Measurements from ENCODE around the gene BCL2L11. TPM values are rescaled to one million over a fixed set of nuclear protein-coding genes. Genes with fewer than 3 reads are reported as not detected.

Gene BCL2L11
- total and polyA plus RNA-seq, 2 experiments from 2014 or later, result 12.3 to 25.3 TPM

DNA sequence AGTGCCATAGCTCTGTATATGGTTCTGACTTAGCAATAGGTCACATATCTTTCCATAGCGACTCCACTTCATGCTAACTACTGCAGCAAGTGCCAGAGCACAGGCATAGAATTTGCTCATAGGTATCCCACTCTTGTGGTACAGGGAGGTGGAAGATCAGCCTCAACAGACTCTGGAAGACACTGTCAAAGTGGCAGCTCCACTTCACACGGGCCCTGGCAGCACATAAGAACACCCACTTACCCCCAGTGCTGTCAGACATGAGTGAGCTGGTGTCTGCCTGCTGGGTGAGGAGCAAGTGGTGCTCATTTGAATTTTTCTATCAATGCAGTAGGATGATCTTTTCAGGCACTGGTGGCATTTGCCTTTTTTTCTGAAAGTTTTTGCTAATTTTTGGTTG, 48.6 kb downstream of the BCL2L11 start:
- H3K4me1 ChIP-seq (ENCODE audit: insufficient read depth), result no peaks in the 10 kb centered on the region
- WGBS (ENCODE audit: low lambda C conversion rate, missing lambda C conversion rate), result 73% methylated on average over 2 of the region's 2 CpGs
- H3K27ac ChIP-seq, result no peak overlapping the region
- TF ChIP-seq CTCF (IDR thresholded peaks at IDR 0.05; ENCODE audit: poor library complexity), result no peak
- TF ChIP-seq EZH2 (IDR thresholded peaks at IDR 0.05; ENCODE audit: borderline replicate concordance), result no peak
- no peak for TF ChIP-seq EZH2phosphoT487 (IDR thresholded peaks at IDR 0.05; ENCODE audit: low read depth, severe bottlenecking, unreplicated experiment)
- no peak overlapping the region for H2AFZ ChIP-seq
- H3K9me3 ChIP-seq (ENCODE audit: low read depth), result no peaks in the 10 kb centered on the region
- H3K27me3 ChIP-seq, result no peaks in the 10 kb centered on the region
- H3K79me2 ChIP-seq, result peaks cover under 1% of the 10 kb centered on the region
- no peaks in the 10 kb centered on the region for H3K9me2 ChIP-seq (replicated peaks; ENCODE audit: insufficient read depth)
- no peak overlapping the region for H3K4me3 ChIP-seq
- no peaks in the 10 kb centered on the region for H4K20me1 ChIP-seq (ENCODE audit: insufficient read depth, poor library complexity, severe bottlenecking)
- H3K36me3 ChIP-seq (replicated peaks; ENCODE audit: insufficient read depth, low read depth), result no peaks in the 10 kb centered on the region
- H3K4me2 ChIP-seq, result no peak overlapping the region
- no peak for DNase-seq (ENCODE audit: low spot score)

- WGBS (ENCODE audit: low lambda C conversion rate, missing lambda C conversion rate), result 58% methylated on average over 3 of the region's 3 CpGs
- TF ChIP-seq EZH2 (IDR thresholded peaks at IDR 0.05; ENCODE audit: borderline replicate concordance) (no peak), CTCF (IDR thresholded peaks at IDR 0.05; ENCODE audit: poor library complexity) (no peak), EZH2phosphoT487 (IDR thresholded peaks at IDR 0.05; ENCODE audit: low read depth, severe bottlenecking, unreplicated experiment) (no peak)
Measured at GRCh38 chr2:111169924-111170323, 49.2 kb downstream of the BCL2L11 start.

GRCh38 chr2:111171337-111171930, 50.7 kb downstream of the BCL2L11 start:
- H3K79me2 ChIP-seq, result no peaks in the 10 kb centered on the region
- peak overlapping the region; percentile 20 for H3K27ac ChIP-seq
- H3K4me2 ChIP-seq, result peak overlapping the region; percentile 16
- peak; percentile 42 for DNase-seq (ENCODE audit: low spot score)
- WGBS (ENCODE audit: low lambda C conversion rate, missing lambda C conversion rate), result 33% methylated on average over 10 of the region's 10 CpGs
- H2AFZ ChIP-seq, result no peak overlapping the region
- no peaks in the 10 kb centered on the region for H3K9me2 ChIP-seq (replicated peaks; ENCODE audit: insufficient read depth)
- H3K4me1 ChIP-seq (ENCODE audit: insufficient read depth), result no peaks in the 10 kb centered on the region
- TF ChIP-seq EZH2phosphoT487 (IDR thresholded peaks at IDR 0.05; ENCODE audit: low read depth, severe bottlenecking, unreplicated experiment) (no peak), EZH2 (IDR thresholded peaks at IDR 0.05; ENCODE audit: borderline replicate concordance) (no peak), CTCF (IDR thresholded peaks at IDR 0.05; ENCODE audit: poor library complexity) (no peak)
- H3K9me3 ChIP-seq (ENCODE audit: low read depth), result no peaks in the 10 kb centered on the region
- no peaks in the 10 kb centered on the region for H3K36me3 ChIP-seq (replicated peaks; ENCODE audit: insufficient read depth, low read depth)
- no peak overlapping the region for H3K4me3 ChIP-seq
- H3K27me3 ChIP-seq, result no peaks in the 10 kb centered on the region
- no peaks in the 10 kb centered on the region for H4K20me1 ChIP-seq (ENCODE audit: insufficient read depth, poor library complexity, severe bottlenecking)

More at GRCh38 chr2:111169924-111170323, 49.2 kb downstream of the BCL2L11 start:
- Histone ChIP-seq H2AFZ (no peak overlapping the region), H3K4me1 (ENCODE audit: insufficient read depth) (no peaks in the 10 kb centered on the region), H3K4me3 (no peak overlapping the region), H3K79me2 (no peaks in the 10 kb centered on the region), H3K36me3 (replicated peaks; ENCODE audit: insufficient read depth, low read depth) (no peaks in the 10 kb centered on the region), H3K27ac (no peak overlapping the region), H3K4me2 (no peak overlapping the region), H3K27me3 (no peaks in the 10 kb centered on the region), H3K9me3 (ENCODE audit: low read depth) (no peaks in the 10 kb centered on the region), H3K9me2 (replicated peaks; ENCODE audit: insufficient read depth) (no peaks in the 10 kb centered on the region), H4K20me1 (ENCODE audit: insufficient read depth, poor library complexity, severe bottlenecking) (no peaks in the 10 kb centered on the region)
- no peak for DNase-seq (ENCODE audit: low spot score)

All from hepatocyte (in vitro differentiated cells).